ENCODE data around the gene TRAF7. TPM values are rescaled to one million over a fixed set of nuclear protein-coding genes. Genes with fewer than 3 reads are reported as not detected.

TRAF7 gene
- polyA plus RNA-seq, 1 donor, result 63.3 TPM

- no peaks in the 10 kb centered on the region for H3K27me3 ChIP-seq (ENCODE audit: control insufficient read depth, insufficient read depth, low read length)
- WGBS (ENCODE audit: insufficient coverage, low lambda C conversion rate), result no CpG with 5 or more reads among the region's 18 CpGs
- H3K27ac ChIP-seq (ENCODE audit: low read length), result no peak overlapping the region
- H3K4me1 ChIP-seq (ENCODE audit: control insufficient read depth, insufficient read depth, low read length), result peaks cover 43% of the 10 kb centered on the region
- no peak for DNase-seq
- H3K9me3 ChIP-seq (ENCODE audit: control insufficient read depth, low read depth, low read length), result peaks cover 22% of the 10 kb centered on the region
- H3K4me3 ChIP-seq (ENCODE audit: low read length), result no peak overlapping the region
- peaks cover 57% of the 10 kb centered on the region for H3K36me3 ChIP-seq (ENCODE audit: control insufficient read depth, insufficient read depth, low read length)
Measured at GRCh38 chr16:2167068-2167638, 11.6 kb downstream of the TRAF7 start.

GRCh38 chr16:2170080-2170479 is 14.5 kb downstream of the TRAF7 start:
- H3K27ac ChIP-seq (ENCODE audit: low read length), result no peak overlapping the region
- no peak for DNase-seq
- no CpG with 5 or more reads among the region's 18 CpGs for WGBS (ENCODE audit: insufficient coverage, low lambda C conversion rate)
- H3K36me3 ChIP-seq (ENCODE audit: control insufficient read depth, insufficient read depth, low read length), result peaks cover 83% of the 10 kb centered on the region
- no peak overlapping the region for H3K4me3 ChIP-seq (ENCODE audit: low read length)
- no peaks in the 10 kb centered on the region for H3K27me3 ChIP-seq (ENCODE audit: control insufficient read depth, insufficient read depth, low read length)
- H3K9me3 ChIP-seq (ENCODE audit: control insufficient read depth, low read depth, low read length), result peaks cover 8% of the 10 kb centered on the region
- H3K4me1 ChIP-seq (ENCODE audit: control insufficient read depth, insufficient read depth, low read length), result peaks cover 21% of the 10 kb centered on the region

- H3K36me3 ChIP-seq (ENCODE audit: control insufficient read depth, insufficient read depth, low read length), result peaks cover 86% of the 10 kb centered on the region
- no peak for DNase-seq
- H3K27me3 ChIP-seq (ENCODE audit: control insufficient read depth, insufficient read depth, low read length), result no peaks in the 10 kb centered on the region
- WGBS (ENCODE audit: insufficient coverage, low lambda C conversion rate), result no CpG with 5 or more reads among the region's 47 CpGs
- H3K4me1 ChIP-seq (ENCODE audit: control insufficient read depth, insufficient read depth, low read length), result peaks cover 19% of the 10 kb centered on the region
- no peak overlapping the region for H3K27ac ChIP-seq (ENCODE audit: low read length)
- peaks cover 3% of the 10 kb centered on the region for H3K9me3 ChIP-seq (ENCODE audit: control insufficient read depth, low read depth, low read length)
- no peak overlapping the region for H3K4me3 ChIP-seq (ENCODE audit: low read length)
Measured at GRCh38 chr16:2170587-2171435, 15.2 kb downstream of the TRAF7 start.

GRCh38 chr16:2171601-2172178 is 16.1 kb downstream of the TRAF7 start:
- Histone ChIP-seq H3K27me3 (ENCODE audit: control insufficient read depth, insufficient read depth, low read length) (no peaks in the 10 kb centered on the region), H3K36me3 (ENCODE audit: control insufficient read depth, insufficient read depth, low read length) (peaks cover 85% of the 10 kb centered on the region), H3K4me3 (ENCODE audit: low read length) (no peak overlapping the region), H3K27ac (ENCODE audit: low read length) (no peak overlapping the region), H3K4me1 (ENCODE audit: control insufficient read depth, insufficient read depth, low read length) (peaks cover 10% of the 10 kb centered on the region), H3K9me3 (ENCODE audit: control insufficient read depth, low read depth, low read length) (peaks cover 3% of the 10 kb centered on the region)
- WGBS (ENCODE audit: insufficient coverage, low lambda C conversion rate), result no CpG with 5 or more reads among the region's 28 CpGs
- no peak for DNase-seq

GRCh38 chr16:2172688-2173335 is 17.2 kb downstream of the TRAF7 start:
- H3K9me3 ChIP-seq (ENCODE audit: control insufficient read depth, low read depth, low read length), result peaks cover 5% of the 10 kb centered on the region
- peaks cover 85% of the 10 kb centered on the region for H3K36me3 ChIP-seq (ENCODE audit: control insufficient read depth, insufficient read depth, low read length)
- no CpG with 5 or more reads among the region's 29 CpGs for WGBS (ENCODE audit: insufficient coverage, low lambda C conversion rate)
- no peak for DNase-seq
- no peak overlapping the region for H3K27ac ChIP-seq (ENCODE audit: low read length)
- no peaks in the 10 kb centered on the region for H3K4me1 ChIP-seq (ENCODE audit: control insufficient read depth, insufficient read depth, low read length)
- no peaks in the 10 kb centered on the region for H3K27me3 ChIP-seq (ENCODE audit: control insufficient read depth, insufficient read depth, low read length)
- no peak overlapping the region for H3K4me3 ChIP-seq (ENCODE audit: low read length)

- Histone ChIP-seq H3K36me3 (ENCODE audit: control insufficient read depth, insufficient read depth, low read length) (peaks cover 80% of the 10 kb centered on the region), H3K4me3 (ENCODE audit: low read length) (no peak overlapping the region), H3K4me1 (ENCODE audit: control insufficient read depth, insufficient read depth, low read length) (no peaks in the 10 kb centered on the region), H3K27me3 (ENCODE audit: control insufficient read depth, insufficient read depth, low read length) (no peaks in the 10 kb centered on the region), H3K27ac (ENCODE audit: low read length) (no peak overlapping the region), H3K9me3 (ENCODE audit: control insufficient read depth, low read depth, low read length) (peaks cover 7% of the 10 kb centered on the region)
- no CpG with 5 or more reads among the region's 14 CpGs for WGBS (ENCODE audit: insufficient coverage, low lambda C conversion rate)
- DNase-seq, result no peak
Measured at GRCh38 chr16:2173366-2173765, 17.8 kb downstream of the TRAF7 start.

- peaks cover 76% of the 10 kb centered on the region for H3K36me3 ChIP-seq (ENCODE audit: control insufficient read depth, insufficient read depth, low read length)
- WGBS (ENCODE audit: insufficient coverage, low lambda C conversion rate), result no CpG with 5 or more reads among the region's 4 CpGs
Measured at GRCh38 chr16:2173916-2174315, 18.3 kb downstream of the TRAF7 start.

GRCh38 chr16:2174396-2175131 is 19.0 kb downstream of the TRAF7 start:
- H3K9me3 ChIP-seq (ENCODE audit: control insufficient read depth, low read depth, low read length), result peaks cover 8% of the 10 kb centered on the region
- no peaks in the 10 kb centered on the region for H3K27me3 ChIP-seq (ENCODE audit: control insufficient read depth, insufficient read depth, low read length)
- no peak overlapping the region for H3K27ac ChIP-seq (ENCODE audit: low read length)
- H3K4me1 ChIP-seq (ENCODE audit: control insufficient read depth, insufficient read depth, low read length), result no peaks in the 10 kb centered on the region
- WGBS (ENCODE audit: insufficient coverage, low lambda C conversion rate), result no CpG with 5 or more reads among the region's 21 CpGs
- no peak for DNase-seq
- no peak overlapping the region for H3K4me3 ChIP-seq (ENCODE audit: low read length)
- peaks cover 73% of the 10 kb centered on the region for H3K36me3 ChIP-seq (ENCODE audit: control insufficient read depth, insufficient read depth, low read length)

More at GRCh38 chr16:2173916-2174315, 18.3 kb downstream of the TRAF7 start:
- Histone ChIP-seq H3K4me1 (ENCODE audit: control insufficient read depth, insufficient read depth, low read length) (no peaks in the 10 kb centered on the region), H3K4me3 (ENCODE audit: low read length) (no peak overlapping the region), H3K27ac (ENCODE audit: low read length) (no peak overlapping the region), H3K27me3 (ENCODE audit: control insufficient read depth, insufficient read depth, low read length) (no peaks in the 10 kb centered on the region), H3K9me3 (ENCODE audit: control insufficient read depth, low read depth, low read length) (peaks cover 8% of the 10 kb centered on the region)
- DNase-seq, result no peak

GRCh38 chr16:2175454-2175853 is 19.9 kb downstream of the TRAF7 start:
- no peaks in the 10 kb centered on the region for H3K4me1 ChIP-seq (ENCODE audit: control insufficient read depth, insufficient read depth, low read length)
- H3K4me3 ChIP-seq (ENCODE audit: low read length), result no peak overlapping the region
- H3K9me3 ChIP-seq (ENCODE audit: control insufficient read depth, low read depth, low read length), result peaks cover 5% of the 10 kb centered on the region
- no peak for DNase-seq
- H3K27me3 ChIP-seq (ENCODE audit: control insufficient read depth, insufficient read depth, low read length), result no peaks in the 10 kb centered on the region
- H3K36me3 ChIP-seq (ENCODE audit: control insufficient read depth, insufficient read depth, low read length), result peaks cover 66% of the 10 kb centered on the region
- no peak overlapping the region for H3K27ac ChIP-seq (ENCODE audit: low read length)
- no CpG with 5 or more reads among the region's 10 CpGs for WGBS (ENCODE audit: insufficient coverage, low lambda C conversion rate)

- peaks cover 60% of the 10 kb centered on the region for H3K36me3 ChIP-seq (ENCODE audit: control insufficient read depth, insufficient read depth, low read length)
Measured at GRCh38 chr16:2176047-2176446, 20.5 kb downstream of the TRAF7 start.

More at GRCh38 chr16:2176047-2176446, 20.5 kb downstream of the TRAF7 start:
- no peak overlapping the region for H3K27ac ChIP-seq (ENCODE audit: low read length)
- DNase-seq, result no peak
- H3K27me3 ChIP-seq (ENCODE audit: control insufficient read depth, insufficient read depth, low read length), result no peaks in the 10 kb centered on the region
- H3K4me1 ChIP-seq (ENCODE audit: control insufficient read depth, insufficient read depth, low read length), result no peaks in the 10 kb centered on the region
- H3K4me3 ChIP-seq (ENCODE audit: low read length), result no peak overlapping the region
- WGBS (ENCODE audit: insufficient coverage, low lambda C conversion rate), result no CpG with 5 or more reads among the region's 23 CpGs
- H3K9me3 ChIP-seq (ENCODE audit: control insufficient read depth, low read depth, low read length), result peaks cover 5% of the 10 kb centered on the region

Measured in large intestine (tissue), 3 donors.